ENCODE data around the gene CHRNB4.

DNA sequence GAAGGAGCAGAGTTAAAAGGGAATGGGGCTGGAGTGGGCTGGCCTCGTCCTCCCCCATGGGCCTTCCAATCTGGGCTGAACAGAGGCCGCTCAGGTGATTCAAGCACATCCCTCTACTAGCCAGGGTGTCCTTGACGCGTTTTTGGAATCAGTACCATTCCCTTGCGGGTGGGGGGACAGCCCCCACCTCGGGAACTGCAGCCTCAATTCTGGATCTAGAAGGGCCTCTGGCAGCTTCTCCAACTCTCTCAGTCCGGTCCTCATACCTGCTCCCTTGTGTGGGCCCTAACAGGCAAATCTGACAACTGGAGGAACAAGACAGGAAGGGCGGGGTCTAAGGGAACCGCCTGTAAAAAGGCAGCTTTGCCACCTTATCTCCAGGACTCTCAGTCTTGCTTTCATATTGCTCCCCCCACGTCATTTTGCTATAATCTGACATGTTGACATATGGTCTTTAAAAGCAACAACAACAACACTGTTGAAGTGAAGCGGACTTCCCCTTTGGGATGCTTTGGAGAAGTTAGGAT, 802 bp upstream of the CHRNB4 start:
- TF ChIP-seq, protein P1, sequence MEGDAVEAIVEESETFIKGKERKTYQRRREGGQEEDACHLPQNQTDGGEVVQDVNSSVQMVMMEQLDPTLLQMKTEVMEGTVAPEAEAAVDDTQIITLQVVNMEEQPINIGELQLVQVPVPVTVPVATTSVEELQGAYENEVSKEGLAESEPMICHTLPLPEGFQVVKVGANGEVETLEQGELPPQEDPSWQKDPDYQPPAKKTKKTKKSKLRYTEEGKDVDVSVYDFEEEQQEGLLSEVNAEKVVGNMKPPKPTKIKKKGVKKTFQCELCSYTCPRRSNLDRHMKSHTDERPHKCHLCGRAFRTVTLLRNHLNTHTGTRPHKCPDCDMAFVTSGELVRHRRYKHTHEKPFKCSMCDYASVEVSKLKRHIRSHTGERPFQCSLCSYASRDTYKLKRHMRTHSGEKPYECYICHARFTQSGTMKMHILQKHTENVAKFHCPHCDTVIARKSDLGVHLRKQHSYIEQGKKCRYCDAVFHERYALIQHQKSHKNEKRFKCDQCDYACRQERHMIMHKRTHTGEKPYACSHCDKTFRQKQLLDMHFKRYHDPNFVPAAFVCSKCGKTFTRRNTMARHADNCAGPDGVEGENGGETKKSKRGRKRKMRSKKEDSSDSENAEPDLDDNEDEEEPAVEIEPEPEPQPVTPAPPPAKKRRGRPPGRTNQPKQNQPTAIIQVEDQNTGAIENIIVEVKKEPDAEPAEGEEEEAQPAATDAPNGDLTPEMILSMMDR (IDR thresholded peaks at IDR 0.05): no peak
- TF ChIP-seq POLR2A (IDR thresholded peaks at IDR 0.05): no peak
- TF ChIP-seq POLR2AphosphoS5 (IDR thresholded peaks at IDR 0.05): no peak
- TF ChIP-seq EP300 (IDR thresholded peaks at IDR 0.05; ENCODE audit: low read depth): no peak
